GM12878 (cell line): Measurements from ENCODE around the gene CPNE5. TPM values are rescaled to one million over a fixed set of nuclear protein-coding genes. Genes with fewer than 3 reads are reported as not detected.

Experiments used
- GATAD2B ChIP-seq: fragments of 450-650 bp; conservative IDR thresholded peaks from 2 replicates; pipeline ENCODE4 v1.6.1; 2017; ENCODE audit warnings: low read depth, mild to moderate bottlenecking, moderate library complexity
- JUND ChIP-seq: IDR thresholded peaks from 2 replicates; pipeline ENCODE4 v1.6.1; 2012; ENCODE audit warnings: low read depth, mild to moderate bottlenecking, low read length, improper control_type of control experiment, moderate library complexity
- MTA2 ChIP-seq: fragments of 450-650 bp; IDR thresholded peaks from 2 replicates; pipeline ENCODE4 v1.6.1; 2016; ENCODE audit warnings: low read depth, mild to moderate bottlenecking, moderate library complexity
- SIN3A ChIP-seq: IDR thresholded peaks from 2 replicates; pipeline ENCODE4 v1.6.1; 2012; ENCODE audit warnings: low read depth, low read length, improper control_type of control experiment
- ZNF687 ChIP-seq: fragments of 450-650 bp; IDR thresholded peaks from 2 replicates; pipeline ENCODE4 v1.6.1; 2017; ENCODE audit warnings: mild to moderate bottlenecking, moderate library complexity
- polyA plus RNA-seq, 11 experiments: library from polyadenylated mRNA; depleted of rRNA in 4 of 11; unstranded in 6 of 11; stranded (reverse) in 5 of 11; fragments of >200 nt; fragmentation: Nextera tagmentation in 4 of 11; fragmentation: Illumina TruSeq in 1 of 11; extraction: Ambion mirVana in 4 of 11; extraction: Trizol in 1 of 11; gene quantifications; 1 replicate in 1 of 11; 2 replicates in 10 of 11; pipeline versions ENCODE4 v1.2.1 to v1.2.3, GENCODE V29; 2011 to 2016; ENCODE audit warnings: inconsistent platforms in 2 of 11, missing spikeins in 2 of 11, low read depth in 1 of 11
- total RNA-seq, 4 experiments: library from RNA; depleted of rRNA in 3 of 4; stranded (reverse); fragments of >200 nt in 3 of 4; fragmentation: Illumina TruSeq in 1 of 4; extraction: Trizol in 1 of 4; gene quantifications; 2 replicates each; pipeline versions ENCODE4 v1.2.1 to v1.2.3, GENCODE V29; 2013 to 2021

The CPNE5 gene
- total and polyA plus RNA-seq, 10 of the 15 experiments (the other 5 are each of a cell fraction or from before 2014, with no cell fraction given) = 2.4 to 39.1 (median 18.2) TPM

- TF ChIP-seq ZNF687 (no peak), GATAD2B (no peak), MTA2 (no peak), SIN3A (no peak), JUND (no peak)
Measured at GRCh38 chr6:36737043-36737785, 102.0 kb downstream of the CPNE5 start (continued).
